NCI-H2107 treated with DMSO at 0.1 percent for 48 hours (cell line): ENCODE data around the gene HES7.
"Not testable (repeated sequence)": the region's sequence is repeated elsewhere in the genome, so short reads cannot be mapped to it uniquely, and the experiment has no call there.

Experiments
- DNase-seq: peaks from one replicate; lab custom pipeline; 2025; ENCODE audit not compliant: unreplicated experiment; lab: John Stamatoyannopoulos, UW

The HES7 gene

DNA sequence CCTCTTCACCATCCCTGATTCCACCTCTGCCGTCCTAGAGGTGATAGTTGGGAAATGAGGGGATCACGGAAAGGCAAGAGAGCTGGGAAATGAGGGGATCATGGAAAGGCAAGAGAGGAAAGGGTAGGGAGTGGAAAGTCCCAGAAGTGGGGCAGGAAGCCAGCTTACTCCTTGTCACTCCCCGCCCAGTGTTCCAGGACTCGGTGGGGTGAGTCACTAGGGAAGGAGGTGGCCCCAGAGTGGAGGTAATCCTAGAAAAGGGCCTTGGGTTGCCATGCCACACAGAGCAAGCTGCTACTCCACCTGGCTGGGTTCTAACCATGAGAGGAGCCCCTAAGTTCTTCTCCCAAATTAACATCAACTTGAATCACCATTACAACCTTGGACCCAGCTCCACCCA lies 20.4 kb downstream of the HES7 start:
- DNase-seq, result no peak

DNA sequence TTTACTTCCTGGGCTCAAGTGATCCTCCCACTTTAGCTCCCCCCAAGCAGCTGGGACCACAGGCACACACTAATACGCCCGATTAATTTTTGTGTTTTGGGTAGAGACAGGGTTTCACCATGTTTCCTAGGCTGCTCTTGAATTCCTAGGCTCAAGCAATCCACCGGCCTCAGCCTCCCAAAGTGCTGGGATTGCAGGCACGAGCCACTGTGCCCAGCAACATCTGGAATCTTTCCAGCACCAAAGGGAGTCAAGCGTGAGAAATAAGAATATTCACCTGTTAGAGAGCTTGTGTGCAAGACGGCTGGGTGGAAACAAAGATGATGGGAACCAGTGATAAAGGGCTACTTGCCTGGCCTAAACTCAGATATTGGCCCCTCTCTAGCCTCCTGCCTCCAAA lies 22.2 kb downstream of the HES7 start:
- no peak for DNase-seq

DNA sequence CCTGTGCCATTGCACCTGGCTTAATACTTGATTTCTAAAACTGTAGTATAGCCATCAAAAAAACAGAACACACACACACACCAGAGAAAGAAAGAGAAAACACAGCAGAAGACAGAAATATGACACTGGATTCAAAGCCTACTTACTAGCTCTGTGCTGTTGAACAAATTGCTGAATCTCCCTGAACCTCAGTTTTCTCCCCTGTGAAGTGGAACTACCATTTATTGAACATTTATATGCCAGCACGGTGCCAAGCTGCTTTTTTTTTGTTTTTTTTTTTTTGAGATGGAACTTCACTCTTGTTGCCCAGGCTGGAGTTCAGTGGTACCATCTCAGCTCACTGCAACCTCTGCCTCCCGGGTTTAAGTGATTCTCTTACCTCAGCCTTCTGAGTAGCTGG lies 23.1 kb downstream of the HES7 start:
- no peak for DNase-seq

DNA sequence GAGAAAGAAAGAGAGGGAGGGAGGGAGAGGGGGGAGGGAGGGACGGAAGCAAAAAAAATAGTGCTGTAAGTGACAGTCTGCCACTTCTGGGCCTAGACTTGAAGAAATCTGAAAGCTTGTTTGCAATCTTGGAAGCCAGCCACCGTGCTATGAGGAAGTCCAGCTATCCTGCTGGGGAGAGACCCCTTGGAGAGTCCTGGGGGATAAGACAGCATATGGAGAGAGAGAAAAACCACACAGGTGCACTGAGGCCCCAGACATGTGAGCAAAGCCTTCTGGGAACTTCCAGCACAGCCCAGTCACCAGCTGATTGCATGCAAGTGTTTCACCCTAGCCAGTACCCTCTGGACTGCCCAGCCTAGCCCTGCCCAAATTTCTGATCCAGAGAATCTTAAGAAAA lies 23.8 kb downstream of the HES7 start:
- DNase-seq, result no peak

DNA sequence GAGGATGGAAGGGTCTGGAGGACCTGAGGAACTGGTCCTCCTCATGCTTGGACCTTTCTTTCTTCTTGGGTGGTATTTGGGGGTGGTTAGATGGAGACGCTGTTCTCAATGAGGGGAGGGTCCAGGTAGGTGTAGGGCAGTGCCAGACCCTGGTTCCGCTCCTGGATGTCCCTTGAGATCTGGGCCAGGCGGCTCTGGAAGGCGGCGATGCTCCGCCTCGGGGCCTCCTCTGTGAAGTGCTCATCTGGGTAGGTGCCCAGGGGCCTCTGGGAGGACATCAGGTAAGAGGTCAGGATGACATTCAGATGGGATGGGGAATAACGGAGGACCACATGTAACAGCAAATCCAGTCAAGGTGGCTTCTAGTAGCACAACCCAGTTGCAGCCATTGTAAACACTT lies 27.4 kb downstream of the HES7 start:
- no peak for DNase-seq

DNA sequence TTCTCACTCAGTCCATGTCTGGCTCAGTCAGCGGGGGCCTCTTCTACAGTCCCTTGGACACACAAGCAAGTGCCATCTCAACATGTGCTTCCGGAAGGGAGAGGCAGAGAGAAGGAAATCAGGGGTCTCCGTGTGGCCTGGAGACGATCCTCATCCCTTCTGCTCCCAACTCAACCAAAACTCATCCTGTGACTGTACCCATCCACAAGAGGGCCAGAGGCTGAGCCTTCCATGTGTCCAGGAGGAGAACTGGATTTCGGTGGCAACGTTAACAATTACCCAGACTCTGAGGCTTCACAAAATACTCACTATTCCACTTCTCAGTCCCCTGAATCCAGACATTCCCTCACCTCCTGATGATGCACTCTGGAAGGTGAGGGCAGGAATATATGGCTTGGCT lies 28.5 kb downstream of the HES7 start:
- no peak for DNase-seq

DNA sequence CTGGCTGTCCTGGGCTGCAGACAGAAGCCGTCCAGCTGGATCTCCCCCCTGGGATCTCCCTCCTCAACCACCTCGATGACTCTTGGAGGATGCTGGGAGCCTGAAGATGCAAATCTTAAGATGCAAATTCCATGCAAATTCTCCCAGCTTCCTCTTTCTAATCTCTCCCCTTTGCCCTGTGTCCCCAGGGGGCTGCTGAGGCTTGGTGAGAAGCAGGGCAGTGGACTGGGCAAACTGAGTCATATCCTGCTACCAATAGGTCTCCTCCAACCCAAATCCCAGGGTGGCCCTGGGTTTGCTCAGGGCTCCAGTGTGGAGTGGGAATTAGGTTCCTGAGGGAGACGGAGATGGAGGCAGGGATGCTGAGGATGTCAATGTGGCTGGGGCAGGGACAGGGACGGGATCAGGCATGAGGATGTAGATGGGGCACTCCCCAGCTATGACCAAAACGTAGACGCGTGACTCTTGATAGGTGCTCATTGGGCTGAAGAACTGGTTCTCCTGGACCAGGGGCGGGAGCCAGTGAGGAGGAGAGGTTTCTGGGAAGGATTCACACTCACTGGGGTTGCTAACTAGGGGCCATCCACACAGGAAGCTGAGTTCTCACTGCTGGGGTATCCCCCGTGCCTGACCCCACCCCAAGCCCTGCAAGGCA lies 32.7 kb downstream of the HES7 start:
- DNase-seq, result no peak

DNA sequence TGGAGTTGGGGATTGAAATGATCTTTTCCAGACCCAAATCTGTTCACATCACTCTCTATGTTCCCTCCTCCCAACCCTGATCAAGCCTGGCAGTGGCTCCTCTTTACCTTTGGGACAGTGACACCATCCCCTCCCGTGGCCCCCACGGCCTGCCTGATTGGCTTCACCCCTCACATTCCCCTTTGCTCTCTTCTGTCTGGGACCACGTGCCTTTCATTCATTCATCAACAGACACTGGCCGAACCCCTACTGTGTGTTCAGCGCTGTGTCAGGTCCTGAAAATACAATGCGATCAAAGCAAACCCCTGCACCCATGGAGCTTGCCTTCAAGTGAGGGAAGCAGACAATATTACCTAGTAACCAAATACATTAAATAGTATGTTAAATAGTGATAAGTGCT lies 34.2 kb downstream of the HES7 start:
- no peak for DNase-seq

DNA sequence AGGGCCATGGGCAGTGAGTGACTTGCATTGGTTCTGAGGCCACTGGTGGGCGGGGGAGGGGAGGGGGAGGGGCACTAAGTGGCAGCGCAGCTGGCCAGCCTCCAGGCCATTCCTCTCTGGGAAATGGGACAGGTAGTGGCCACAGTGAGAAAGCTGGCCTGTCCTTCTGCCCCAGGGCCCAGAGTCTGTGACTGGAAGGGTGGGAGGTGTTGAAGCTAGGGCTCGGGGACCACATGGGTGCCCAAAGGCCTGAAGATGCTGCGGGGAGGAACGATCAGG lies 36.0 kb downstream of the HES7 start:
- no peak for DNase-seq

DNA sequence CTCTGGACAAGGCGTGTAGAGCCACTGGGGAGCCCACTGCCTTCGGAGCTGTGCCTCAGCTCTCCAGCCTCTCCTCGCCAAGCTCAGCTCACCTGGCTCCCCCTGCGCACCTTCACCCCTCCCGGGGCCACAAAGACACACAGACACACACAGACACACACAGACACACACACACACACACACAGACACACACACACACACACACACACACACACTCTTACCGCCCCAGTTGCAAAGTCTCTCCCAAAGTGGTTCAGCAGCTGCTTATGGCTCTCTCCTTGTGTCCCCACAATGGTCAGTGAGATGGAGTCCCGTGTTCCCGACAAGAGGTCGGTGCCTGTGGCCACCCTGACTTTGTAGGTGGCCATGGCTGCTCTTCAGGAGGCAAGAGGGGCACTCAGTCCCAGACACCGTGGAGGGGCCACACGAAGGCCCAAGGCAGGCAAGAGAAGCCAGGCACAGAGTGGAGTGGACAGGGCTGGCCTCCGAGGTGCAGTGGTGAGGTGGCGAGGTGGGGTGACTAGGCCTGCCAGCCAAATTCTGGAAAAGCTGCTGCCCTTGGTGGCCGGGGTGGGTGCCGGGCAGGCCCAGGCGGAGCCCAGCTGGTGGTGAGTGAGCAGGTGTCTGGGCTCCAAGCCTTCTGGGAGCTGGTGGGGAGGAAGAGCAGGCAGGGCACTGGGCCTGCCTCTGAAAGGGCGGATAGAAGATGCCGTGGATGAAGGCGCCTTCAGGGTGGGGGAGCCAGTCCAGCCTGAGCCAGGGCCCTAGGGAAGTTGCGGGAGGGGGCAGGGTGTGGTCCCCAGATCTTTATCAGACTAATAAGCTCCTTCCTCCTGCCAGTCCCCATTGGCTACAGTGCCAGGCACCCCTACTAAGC lies 36.6 kb downstream of the HES7 start, which contains the start of gene ALOX12B:
Gene ALOX12B, minus strand, starts transcription at position 642 of the 877 bp plus-strand sequence. Its CDS starts 274 bp downstream, at position 368.
- no peak for DNase-seq

DNA sequence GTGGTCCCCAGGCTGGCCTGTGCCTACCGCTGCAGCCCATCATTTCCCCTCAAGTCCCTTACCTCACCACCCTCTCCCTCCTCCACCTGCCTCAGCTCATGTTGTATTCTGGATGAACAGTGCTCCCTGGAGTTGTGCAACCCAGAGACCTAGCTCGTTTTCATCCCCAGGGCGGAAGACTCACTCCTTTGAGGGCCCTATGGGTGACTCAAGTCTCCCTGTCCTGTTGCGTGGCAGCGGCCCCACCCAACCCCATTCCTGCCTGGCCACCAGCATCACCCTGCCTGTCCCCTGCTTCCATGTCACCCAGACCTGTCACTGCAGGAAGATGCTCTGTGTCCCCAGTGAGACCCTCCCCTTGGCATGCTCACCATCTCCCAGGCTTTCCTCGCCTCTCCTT lies 39.7 kb downstream of the HES7 start:
- no peak for DNase-seq

DNA sequence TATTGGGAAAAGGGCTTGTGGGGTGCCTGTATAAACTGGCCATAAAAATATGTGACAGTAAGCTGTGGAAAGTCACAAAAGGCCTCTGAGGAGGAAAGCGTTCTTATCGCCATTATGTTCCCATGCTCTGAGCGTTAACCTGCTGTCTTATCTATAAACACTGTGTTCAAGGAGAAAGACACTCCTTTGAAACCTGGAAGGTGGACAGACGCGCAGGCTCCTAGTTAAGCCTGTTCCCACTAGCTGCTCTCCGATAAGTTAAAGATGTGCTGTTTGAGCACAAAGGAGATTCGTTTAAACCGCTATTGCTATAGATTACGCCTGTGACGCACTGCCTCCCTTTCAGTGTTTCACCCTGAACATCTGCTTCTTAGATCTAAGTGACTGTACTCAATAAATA lies 41.6 kb downstream of the HES7 start:
- DNase-seq, result no peak

DNA sequence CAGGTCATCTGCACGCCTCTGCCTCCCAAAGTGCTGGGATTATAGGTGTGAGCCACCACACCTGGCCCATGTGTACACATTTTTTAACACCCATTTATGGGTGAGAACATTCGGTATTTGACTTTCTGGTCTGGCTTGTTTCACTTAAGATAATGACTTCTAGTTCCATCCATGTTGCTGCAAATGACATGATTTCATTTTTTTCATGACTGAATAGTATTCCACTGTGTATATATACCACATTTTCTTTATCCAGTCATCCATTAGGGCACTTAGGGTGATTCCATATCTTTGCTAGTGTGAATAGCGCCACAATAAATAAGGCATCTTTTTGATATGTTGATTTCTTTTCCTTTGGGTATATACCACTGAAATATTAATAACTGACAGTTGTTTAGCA lies 42.0 kb downstream of the HES7 start:
- no peak for DNase-seq

DNA sequence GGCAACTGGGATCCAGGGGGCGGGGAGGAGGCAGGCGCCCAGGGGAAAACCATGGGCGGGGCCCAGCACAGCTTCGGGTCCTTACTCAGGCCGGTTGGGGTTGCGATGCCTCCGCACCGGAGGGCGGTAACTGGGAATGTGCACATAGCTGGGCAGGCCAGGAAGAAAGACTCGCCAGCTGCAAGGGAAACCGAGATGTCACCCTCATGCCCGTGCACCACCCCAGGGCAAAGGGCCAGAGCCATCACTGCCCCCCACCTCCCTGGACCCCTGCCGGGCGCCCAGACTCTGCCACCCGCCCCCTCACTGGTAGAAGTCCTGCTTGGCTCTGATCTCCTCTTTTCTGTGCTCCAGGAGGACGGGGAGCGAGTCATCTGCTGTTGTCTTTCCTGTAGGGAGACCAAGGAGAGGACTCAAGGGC lies 43.1 kb downstream of the HES7 start:
- no peak for DNase-seq

DNA sequence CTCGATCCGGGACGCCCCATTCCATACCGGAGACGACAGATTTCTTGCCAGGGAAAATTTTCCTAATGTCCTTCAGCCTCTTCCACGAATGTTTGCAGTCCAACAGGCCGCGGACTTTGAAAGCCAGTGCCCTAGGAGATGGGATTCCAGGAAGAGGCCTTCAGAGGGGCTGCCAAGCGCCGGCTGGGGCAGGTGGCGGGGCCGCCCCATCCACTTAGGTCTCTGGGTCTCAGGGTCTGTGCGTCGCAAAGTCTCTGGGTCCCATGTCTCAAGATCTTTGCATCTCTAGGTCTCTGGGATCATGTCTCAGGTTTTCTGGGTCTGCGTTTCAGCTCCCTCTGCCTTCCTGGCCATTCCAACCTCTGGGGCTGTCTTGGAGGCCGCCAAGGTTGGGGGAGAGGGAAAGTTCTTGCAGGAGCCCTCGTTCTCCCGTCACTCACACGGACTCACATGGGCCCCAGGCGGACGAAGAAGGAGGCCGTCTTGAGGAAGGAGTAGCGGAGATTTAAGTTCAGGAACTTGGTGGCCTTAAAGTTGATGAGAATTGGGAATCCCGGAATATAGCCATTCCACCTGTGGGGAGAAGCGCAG lies 43.6 kb downstream of the HES7 start:
- DNase-seq, result no peak

DNA sequence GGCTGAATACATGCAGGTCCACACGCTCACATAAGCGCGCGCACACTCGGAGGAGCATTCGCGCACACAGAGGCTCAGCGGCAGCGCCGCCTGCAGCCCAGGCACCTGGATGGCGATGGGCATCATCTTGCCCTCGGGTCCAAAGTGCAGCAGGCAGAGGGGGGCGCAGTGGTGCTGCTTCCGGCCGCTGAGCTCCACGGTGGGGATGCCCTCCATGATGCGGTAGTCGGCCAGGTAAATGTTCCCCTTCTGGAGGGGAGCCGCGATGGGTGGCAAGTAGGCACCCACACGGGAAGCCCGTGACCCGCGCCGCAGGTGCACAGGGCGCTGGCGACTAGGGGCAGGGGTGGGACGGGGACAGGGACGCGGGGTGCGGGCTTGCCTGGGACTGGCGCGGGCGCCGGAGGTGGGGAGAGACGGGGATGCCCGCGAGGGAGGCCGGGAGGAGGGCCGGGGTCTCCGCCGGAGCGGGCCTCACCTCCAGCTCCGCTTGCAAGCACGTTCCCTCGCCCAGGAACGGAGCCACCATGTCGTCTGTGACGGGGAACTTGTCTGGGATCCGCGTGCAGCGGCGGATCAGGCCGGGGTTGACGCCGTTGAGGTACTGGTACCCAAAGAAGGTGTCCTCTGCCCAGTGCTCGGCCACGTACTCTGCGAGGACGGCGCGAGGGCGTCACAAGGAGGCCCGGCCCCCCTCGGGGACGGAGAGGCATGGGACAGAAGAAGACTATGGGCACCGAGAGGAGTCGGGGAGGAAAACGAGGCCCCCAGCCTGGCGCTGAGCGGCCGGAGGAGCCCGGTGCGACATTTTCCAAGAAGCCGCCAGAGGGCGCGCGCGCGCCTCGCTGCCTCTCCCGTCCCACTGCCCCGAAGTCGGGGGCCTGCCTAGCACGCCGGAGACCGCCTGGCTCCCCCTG lies 44.4 kb downstream of the HES7 start:
- DNase-seq, result peak; percentile 41

DNA sequence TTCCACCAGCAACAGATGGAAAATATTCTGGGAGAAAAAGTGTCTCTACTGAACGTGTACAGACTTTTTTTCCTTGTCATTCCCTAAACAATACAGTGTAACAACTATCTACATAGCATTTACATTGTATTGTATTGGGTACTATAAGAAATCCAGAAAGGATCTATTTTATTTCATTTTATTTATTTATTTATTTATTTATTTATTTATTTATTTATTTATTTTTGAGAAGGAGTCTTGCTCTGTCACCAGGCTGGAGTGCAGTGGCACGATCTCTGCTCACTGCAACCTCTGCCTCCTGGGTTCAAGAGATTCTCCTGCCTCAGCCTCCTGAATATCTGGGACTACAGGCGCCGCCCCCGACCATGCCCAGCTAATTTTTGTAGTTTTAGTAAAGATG lies 46.0 kb downstream of the HES7 start:
- not testable (repeated sequence) for DNase-seq

DNA sequence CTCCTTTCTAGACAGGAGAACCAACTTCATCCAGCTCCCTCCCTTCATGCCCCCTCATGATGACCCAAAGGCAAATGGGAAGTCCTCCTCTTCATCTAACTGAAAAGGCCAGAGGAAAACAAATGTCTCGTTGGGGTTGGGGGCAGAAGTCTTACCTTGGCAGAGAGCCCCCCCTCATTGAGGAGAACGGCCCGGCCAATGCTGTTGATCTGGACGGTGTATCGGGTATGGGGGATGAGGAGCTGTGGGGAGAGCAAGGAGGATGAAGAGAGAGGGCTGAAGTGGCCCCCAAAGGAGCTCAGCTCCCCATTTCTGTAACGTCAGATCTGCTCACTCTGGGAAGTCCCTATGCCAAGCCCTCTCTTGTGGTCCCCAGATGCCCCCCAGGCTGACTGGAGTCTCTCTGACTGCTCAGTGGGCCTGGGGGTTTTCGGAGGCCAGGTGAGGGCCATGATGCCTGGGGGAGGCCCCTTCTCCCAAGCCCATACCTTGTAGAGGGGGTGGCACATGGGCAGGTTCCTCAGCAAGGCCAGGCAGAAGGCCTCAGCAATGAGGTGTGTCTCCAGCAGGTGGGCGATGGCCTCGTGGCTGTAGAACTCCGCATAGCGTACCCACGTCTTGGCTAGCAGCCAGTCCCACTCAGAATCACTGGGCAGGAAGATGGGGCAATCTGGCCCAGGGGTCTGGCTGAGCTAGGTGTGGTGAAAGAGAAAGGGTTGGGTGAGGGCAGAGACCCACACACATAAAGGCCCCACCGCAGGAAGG lies 47.2 kb downstream of the HES7 start:
- no peak for DNase-seq

DNA sequence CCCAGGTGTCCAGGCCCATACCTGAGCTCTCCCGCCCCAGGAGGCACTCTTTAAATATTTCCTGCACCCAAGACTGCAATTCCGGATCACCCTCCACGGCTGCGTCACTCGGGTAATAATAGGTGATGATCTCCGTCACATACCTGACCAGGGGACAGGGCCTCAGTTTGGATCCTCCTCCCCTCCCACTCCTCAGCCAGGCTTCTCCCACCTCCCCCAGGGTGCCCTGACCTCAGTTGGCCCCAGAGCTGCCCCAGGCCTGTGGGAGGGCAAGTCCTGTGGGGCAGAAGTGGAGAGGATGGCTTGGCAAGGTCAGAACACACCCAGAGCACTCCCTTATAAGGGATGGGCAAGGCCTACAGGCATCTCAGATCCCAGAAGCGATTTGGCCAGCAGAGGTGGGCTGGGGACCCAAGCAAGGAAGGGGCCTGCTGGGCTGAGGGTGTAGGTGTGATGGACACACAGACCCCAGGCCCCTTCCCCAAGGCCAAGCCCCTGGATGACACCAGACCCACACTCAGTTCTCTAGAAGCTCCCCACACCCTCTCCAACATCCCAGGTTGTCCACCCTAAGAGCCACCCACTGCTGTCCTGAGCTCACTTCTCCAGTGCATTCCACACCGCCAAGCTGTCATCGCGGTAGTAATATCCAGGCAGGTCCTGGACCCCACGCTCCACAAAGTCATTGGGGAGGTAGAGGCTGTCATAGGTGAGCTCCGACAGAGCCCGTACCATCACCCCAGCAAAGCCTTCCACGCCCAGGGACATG lies 48.1 kb downstream of the HES7 start:
- no peak for DNase-seq

DNA sequence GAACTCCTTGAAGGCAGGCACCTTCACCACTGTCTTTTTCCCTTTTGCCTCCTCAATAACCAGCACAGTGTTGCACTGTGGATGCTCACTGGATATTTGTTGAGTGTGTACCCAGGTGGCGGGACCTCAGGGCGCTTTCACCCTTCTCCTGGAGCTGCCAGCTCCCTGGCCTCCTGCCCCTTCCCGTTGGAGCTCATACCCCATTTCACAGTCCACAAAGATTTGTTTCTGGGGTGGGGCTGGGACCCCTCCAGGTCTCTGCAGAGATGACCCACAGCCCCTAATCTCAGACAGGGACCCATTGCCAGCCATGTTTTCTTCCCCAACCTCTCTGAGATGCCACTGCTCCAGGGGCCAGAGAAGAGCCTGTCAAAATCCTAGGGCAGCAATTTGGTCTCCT lies 48.8 kb downstream of the HES7 start:
- no peak for DNase-seq
